ENCODE measurements around the gene HSPBP1.

DNA sequence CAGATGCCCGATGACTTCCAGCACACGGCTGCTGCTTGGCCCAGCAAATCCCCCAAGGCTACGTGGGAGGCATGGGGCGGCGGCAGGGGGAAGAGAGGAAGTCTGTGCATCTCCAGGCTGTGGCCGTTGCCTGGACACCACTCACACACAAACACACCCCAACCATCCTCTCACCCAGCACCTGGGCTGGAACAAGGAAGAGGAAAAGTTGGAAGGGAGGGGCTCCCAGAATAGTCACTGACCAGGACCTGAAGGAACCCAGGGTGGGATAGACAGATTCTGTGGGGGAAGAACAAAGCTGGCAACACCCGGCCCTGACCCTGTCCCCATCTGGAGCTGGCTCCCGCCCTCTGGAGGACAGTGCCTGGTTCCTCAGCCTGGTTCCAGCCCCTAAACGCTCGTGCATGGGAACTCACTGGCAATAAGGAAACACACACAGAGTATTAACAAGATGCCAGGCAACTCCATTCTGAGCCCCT is 32.2 kb downstream of the HSPBP1 start:
- TF ChIP-seq POLR2A (IDR thresholded peaks at IDR 0.05), result no peak
- TF ChIP-seq, protein P1, sequence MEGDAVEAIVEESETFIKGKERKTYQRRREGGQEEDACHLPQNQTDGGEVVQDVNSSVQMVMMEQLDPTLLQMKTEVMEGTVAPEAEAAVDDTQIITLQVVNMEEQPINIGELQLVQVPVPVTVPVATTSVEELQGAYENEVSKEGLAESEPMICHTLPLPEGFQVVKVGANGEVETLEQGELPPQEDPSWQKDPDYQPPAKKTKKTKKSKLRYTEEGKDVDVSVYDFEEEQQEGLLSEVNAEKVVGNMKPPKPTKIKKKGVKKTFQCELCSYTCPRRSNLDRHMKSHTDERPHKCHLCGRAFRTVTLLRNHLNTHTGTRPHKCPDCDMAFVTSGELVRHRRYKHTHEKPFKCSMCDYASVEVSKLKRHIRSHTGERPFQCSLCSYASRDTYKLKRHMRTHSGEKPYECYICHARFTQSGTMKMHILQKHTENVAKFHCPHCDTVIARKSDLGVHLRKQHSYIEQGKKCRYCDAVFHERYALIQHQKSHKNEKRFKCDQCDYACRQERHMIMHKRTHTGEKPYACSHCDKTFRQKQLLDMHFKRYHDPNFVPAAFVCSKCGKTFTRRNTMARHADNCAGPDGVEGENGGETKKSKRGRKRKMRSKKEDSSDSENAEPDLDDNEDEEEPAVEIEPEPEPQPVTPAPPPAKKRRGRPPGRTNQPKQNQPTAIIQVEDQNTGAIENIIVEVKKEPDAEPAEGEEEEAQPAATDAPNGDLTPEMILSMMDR (IDR thresholded peaks at IDR 0.05), result no peak
